Measurements from ENCODE around the gene DHX8.
"Not testable (repeated sequence)": the region's sequence is repeated elsewhere in the genome, so short reads cannot be mapped to it uniquely, and the experiment has no call there.

DNA sequence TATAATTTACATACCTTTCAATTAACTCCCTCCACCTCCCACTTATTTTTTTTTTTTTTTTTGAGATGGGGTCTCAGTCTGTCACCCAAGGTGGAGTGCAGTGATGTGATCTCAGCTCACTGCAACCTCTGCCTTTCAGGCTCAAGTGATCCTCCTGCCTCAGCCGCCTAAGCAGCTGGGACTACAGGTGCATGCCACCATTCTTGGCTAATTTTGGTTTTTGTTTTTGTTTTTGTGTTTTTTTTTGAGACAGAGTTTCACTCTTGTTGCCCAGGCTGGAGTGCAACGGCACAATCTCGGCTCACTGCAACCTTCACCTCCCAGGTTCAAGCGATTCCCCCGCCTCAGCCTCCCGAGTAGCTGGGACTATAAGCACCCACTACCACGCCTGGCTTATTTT is 25.7 kb downstream of the DHX8 start:
- TF ChIP-seq, protein P1, sequence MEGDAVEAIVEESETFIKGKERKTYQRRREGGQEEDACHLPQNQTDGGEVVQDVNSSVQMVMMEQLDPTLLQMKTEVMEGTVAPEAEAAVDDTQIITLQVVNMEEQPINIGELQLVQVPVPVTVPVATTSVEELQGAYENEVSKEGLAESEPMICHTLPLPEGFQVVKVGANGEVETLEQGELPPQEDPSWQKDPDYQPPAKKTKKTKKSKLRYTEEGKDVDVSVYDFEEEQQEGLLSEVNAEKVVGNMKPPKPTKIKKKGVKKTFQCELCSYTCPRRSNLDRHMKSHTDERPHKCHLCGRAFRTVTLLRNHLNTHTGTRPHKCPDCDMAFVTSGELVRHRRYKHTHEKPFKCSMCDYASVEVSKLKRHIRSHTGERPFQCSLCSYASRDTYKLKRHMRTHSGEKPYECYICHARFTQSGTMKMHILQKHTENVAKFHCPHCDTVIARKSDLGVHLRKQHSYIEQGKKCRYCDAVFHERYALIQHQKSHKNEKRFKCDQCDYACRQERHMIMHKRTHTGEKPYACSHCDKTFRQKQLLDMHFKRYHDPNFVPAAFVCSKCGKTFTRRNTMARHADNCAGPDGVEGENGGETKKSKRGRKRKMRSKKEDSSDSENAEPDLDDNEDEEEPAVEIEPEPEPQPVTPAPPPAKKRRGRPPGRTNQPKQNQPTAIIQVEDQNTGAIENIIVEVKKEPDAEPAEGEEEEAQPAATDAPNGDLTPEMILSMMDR (IDR thresholded peaks at IDR 0.05), result not testable (repeated sequence)
- TF ChIP-seq POLR2A (IDR thresholded peaks at IDR 0.05), result not testable (repeated sequence)
